Lung microvascular endothelial cell (primary cell): ENCODE results near the gene CCDC102B. TPM values are rescaled to one million over a fixed set of nuclear protein-coding genes. Genes with fewer than 3 reads are reported as not detected.
"Not testable (repeated sequence)": the region's sequence is repeated elsewhere in the genome, so short reads cannot be mapped to it uniquely, and the experiment has no call there.

Source experiments
- DNase-seq, 2 donors: peaks; one replicate each; pipeline versions ENCODE4 v3.0.0 to v3.0.0-alpha.2; 2010; ENCODE audit warnings: low read depth in 2 of 2
- total RNA-seq: library from RNA; depleted of rRNA; stranded (reverse); fragments of >200 nt; gene quantifications from 2 replicates; pipeline ENCODE4 v1.2.1, GENCODE V29; 2014

The CCDC102B gene
- total RNA-seq, 1 donor from 2014 or later: 13.1 TPM

DNA sequence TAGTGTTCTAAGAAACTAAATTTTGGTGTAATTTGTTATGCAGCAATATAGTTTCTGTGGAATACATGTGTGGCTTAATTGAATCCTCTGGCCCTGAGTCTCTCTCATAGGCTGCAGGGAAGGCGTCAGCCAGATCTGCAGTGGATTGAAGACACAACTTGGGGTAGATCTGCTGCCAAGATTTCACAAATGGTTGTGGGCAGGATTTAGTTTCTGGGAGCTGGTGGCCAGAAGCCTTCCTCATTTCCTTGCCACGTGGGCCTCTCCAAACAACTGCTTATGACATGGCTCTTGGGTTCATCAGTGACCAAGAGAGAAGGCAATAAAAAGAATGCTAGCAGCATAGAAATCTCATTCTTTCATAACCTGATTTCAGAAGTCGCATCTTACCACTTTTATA lies 28.2 kb downstream of the CCDC102B start:
- no peak for DNase-seq

DNA sequence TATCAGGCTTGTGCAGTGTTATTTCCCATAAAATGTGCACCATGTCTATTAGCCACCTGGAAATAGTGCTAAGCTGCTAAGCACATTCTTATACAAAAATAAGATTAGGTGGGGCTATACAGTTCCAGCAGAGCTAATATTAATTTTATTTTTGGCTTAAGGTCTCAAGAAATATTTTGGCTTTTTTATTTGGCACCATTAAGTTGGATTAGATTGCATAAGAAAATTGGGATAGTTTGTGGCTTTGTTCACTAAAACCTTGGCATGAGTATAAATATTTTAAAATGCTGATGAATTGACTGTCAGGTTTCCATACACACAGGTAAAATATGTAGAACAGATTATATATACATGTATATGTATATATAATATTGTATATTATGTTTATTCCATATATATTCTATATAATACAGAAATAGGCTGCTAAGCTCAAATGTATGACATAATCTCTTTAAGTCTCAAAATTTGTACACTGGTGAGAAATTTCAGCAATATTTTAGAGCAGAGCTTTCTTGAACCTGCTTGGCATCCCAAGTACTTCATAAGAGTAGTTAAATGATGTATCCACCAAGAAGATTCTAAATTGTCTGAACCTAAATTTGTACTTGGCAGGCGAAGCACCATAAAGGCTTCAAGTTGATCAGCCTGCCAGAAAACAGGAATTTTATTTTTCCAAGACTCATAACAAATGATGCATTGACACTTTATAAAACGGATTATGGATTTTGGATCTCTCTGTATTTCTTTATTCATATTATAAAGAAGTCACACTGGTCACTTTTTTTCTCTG lies 32.6 kb downstream of the CCDC102B start:
- DNase-seq: no peak

DNA sequence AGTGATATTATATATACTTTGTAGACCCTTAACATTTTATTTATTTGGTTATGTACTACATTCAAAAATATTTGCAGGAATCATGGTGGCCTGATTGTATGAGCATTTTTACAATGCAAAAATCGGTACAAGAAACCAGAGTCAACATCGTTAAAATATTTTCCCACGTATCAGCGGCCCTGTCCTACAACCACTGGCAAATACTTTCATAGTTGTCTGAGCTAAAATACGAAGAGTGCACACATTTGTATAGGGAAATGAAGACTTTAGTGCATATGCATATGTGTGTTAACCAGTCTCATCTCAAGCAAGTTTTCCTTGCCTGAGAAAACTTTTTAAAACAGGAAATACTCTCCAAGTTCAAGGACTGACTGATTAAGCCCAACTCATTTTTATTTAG lies 35.9 kb downstream of the CCDC102B start:
- DNase-seq: no peak

DNA sequence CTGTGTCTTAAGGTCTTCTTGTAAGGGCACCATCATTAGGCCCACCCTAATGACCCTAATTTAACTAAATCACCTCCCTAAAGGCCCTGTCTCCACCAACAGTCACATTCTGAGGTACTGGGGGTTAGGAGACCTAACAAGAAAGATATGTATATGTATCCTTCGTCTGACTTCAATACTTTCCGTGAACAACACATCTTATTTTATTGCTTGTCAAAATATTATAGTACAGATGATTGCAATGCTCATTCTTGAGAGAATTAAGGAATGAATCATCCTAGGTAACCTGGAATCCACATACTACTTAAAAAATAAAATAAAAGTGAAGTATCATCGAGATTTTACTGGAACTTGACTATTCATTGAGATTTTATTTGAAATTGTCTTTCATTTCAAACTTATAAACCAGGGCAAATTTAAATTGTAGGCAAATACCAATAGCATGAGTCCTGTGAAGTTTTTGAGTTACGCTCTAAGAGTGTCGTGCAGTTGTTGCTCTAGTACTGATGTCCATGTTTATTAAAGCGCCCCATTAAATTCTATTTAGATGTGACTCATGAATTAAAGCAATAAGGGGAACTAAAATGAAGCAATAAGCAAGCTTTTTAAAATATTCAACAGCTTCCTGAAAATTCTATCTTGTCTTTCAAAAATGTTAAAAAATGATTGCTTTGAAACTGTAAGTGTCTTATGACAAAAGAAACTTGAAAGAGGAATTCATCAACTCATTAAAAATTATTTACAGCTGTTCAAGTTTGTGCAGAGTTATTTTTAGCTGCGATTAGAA lies 40.0 kb downstream of the CCDC102B start:
- DNase-seq: no peak

DNA sequence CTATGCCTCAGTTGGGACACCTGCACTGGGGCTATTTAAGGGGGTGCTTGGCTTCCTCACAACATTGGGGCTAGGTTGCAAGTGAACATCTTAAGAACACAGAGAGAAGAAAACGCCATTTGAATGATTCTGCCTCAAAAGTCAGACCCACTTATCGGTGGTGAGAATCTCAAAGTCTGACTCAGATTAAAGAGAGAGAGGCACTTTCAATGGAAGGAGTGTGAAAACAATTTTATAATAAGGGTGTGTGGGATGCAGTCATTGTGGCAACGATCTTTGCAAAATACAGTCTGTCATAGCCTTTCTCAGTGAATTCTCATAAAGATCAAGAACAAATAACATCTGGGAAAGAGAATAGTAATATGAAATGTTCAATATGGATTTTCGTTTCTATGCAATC lies 41.8 kb downstream of the CCDC102B start:
- DNase-seq: no peak

DNA sequence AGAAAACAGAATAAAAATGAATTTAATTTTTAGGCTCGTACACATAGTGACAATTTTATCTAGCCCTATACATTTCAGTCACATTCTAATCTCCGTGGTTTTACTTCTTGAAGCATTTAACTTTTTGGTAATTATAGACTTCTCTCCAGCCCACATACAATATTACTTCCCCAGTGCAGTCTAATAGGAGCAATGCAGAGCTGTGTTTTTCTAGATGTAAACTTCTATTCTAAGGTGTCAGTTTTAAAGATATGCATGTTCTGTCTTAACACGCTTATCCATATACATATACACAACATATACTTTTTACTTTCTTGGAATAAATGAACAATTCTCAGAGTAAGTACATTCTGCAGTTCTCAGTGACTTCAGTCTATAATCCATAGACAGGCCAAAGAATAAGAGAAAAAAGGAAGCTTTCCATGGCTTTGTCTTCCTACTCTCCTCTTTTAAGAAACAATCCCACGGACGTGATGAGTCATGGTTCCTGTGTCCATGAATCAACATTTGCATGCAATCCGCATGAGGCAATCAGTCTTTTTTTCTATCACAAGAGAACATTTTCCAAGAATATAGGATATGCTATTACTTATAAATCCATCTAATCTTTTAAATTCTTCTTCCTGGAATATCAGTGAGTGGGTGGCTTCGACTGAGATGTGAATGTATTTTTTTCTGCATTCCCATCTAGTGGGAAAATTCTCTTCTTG lies 42.8 kb downstream of the CCDC102B start:
- DNase-seq: peak; percentile 90 to 98

DNA sequence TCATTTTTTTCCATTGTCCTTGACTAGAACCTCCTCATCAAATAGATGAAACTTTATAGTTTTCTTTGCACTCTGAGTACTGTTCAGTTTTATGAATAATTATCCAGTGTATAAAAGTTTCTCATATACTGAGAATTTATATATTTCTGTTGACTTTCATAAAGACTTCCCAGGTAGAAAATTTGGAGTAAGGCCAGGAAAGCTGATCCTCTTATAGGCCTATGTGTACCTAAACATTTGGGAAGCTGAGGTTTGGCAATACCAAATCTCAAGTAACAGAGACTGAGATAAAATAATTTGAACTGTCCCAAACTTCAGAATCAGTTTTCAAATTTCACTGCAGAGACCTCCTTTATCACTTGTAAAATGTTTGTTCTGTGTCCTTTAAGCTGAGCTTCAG lies 43.4 kb downstream of the CCDC102B start:
- no peak for DNase-seq

DNA sequence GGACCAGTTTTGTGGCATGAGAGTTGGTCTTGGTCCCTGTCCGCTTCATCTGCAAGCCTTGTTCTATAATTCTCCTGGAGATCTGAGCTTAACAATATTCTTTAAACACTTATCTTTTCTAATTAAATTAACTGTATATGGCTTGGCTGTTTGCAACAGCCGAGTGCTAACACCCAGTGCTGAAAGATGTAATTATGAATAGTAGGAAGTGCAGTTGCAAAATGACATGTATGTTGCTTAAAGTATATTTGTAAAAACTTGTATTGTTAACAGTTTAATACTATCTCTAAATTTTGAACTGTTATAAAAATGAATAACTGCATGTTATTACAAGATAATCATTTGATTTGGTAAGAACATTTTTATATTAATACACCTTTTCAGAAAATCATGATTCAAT lies 45.1 kb downstream of the CCDC102B start:
- no peak for DNase-seq

DNA sequence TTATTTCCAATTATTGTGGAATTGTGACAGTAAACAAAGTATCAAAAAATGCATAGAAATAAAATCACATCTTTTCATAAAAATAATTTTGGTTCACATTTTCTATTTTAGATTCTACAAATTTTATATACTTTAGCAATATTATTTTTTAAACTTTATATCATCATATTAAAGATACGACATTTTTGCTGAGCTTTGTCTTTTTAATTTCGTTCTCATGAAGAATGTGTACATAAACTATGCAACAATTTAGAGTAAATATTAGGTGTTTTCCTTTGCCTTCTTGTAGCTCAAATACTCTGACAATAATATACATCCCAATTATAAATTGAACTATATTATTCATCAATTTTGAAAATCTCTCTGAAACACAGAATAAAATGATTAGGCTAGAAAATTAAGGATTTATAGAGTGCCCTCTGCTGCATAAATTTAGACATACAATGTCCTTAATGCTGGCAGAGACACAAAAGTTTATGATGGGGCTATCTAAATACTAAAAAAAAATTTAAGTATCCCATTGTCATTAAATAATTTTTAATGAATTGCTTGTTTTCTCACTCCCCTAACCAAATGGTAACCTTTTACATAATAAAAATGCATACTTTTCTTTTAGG lies 45.7 kb downstream of the CCDC102B start:
- peak; percentile 20 to 29 for DNase-seq

DNA sequence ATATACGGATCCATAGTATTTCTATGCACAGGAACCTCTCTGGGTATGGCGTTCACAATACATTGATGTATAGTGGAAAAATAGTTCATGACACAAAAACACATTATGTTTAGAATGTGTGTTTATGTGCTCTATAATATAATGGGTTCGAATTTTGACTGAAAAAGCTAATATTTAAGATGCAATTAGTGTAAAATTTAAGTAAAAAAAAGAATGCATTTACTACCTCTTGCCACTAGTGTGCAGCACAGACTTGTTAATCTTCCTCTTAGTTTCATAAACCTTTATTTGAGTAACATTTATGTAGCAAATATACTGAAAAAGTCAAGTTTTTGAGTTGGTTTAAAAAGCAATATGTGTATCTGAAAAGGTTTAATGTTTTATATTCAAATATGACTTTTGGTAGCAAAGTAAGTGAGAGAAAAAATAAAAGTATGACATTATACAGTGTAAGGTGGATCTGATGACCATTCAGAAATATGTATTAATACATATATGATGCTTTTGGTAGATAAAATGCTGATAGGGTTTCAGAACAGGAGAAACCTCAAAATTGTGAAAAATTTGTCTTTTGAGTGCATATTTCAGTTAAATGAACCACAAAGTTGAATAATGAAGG lies 49.4 kb downstream of the CCDC102B start:
- peak; percentile 58 to 68 for DNase-seq

DNA sequence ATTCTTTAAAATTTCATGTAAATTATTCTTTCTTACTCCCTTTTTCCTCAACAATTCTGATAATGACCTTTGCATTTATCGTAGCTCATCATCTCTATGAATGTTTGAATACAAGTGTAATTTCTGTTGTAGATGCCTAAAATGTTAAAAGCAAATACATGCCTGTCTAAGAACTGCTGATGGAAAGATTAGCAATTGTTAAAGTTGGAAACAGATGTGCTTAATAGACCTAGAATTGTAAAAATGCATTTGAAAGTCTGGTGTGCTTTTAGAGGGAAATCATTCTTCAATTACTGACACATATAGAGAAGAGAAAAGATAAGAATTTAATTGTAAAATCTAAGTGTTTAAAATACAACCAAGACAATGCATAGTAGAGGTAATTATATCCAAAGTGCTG lies 50.4 kb downstream of the CCDC102B start:
- no peak for DNase-seq

DNA sequence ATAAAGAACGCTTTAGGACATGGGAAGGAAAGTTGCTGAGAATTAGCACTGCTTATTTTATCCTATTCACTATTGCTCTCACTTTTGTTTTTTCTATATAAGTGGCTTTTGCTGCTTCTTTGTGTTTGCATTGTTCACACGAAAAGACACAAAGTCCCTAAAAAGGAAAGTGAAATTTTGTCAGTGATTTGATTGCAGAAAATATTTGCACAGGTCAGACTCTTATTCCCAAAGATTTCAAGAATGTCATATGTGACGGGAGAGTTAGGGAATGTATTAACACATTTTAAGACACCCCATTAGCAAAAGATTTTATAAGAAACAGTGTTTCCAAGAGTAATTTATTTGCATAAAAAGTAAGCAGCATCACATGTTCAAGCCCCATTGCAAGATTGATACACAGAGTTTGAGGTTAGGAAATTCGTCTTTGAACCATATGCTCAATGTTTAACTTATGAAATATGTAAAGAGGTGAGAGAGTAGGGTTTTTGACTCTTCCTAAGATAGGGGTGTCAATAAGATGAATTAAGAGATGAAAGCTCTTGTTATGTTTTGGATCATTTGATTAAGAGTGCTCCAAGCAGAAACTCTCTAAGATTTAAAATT lies 57.0 kb downstream of the CCDC102B start:
- no peak for DNase-seq

DNA sequence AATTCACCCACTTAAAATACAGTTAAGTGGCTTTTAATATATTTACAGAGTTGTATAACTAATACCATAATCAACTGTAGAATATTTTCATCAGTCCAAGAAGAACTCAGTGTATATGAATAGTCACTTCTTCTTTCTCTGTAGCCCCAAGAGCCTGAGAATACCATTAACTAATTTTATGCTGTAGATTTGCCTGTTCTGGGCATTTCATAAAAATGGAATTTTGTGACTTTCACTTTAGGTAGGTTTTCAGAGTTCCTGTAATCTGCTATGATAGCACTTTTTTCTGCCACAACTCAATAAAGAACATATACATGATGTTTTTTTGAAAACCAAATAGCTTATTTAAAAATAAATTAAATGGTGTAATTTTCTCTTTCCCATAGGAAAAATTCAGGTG lies 57.6 kb downstream of the CCDC102B start:
- no peak for DNase-seq

DNA sequence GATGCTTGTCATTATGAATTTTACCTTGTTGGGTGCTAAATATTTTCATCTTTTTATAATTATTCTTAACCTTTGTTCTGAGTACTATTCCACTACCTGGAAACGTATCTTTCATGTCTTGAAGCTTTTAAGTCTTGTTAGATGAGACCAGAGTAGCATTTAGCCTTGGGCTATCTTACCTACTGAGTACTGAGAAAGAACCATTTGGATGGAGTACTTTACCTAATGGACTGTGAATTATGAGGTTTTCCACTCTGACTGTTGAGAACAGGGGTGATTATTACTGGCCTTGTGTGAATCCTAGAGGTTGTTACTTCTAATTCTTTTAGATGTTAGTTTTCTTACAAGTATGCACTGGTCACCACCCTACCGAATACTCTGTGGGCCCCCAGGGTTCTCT lies 63.5 kb downstream of the CCDC102B start:
- no peak for DNase-seq

DNA sequence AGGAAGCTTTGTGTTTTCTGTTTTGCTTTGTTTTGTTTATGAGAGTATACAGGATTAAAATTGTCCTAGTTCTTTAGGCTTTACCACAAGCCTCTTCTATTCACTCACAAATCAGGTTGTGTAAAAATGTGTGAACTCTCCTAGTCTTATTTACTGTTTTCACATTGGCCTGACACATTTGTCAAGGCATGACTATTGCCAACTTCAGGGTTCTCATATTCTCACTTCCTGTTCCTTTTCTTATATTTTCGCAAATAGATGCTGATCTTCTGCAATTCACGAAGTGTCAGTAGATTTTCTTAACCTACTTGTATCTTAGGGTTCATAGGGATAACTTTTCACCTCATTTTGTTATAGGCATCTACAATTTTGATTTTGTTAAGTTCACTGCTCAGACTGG lies 67.1 kb downstream of the CCDC102B start:
- no peak for DNase-seq

DNA sequence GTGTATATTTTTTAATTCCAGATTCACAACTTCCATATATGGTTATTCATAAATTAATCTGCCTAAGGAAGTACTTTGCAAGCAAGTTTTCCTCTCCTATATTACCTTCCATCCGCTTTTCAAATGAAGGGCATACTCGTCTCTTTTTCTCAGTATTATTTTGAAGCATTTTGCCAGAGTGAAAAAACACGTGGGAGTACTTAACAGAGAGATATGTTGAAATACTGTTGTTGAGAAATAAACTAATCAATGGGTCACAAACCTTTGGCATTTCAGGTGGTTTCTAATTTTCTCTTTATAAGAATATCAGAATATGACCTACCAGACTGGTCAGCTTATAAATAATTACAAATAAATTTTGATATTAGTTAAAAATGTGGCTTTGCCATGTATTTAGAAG lies 67.6 kb downstream of the CCDC102B start:
- no peak for DNase-seq

DNA sequence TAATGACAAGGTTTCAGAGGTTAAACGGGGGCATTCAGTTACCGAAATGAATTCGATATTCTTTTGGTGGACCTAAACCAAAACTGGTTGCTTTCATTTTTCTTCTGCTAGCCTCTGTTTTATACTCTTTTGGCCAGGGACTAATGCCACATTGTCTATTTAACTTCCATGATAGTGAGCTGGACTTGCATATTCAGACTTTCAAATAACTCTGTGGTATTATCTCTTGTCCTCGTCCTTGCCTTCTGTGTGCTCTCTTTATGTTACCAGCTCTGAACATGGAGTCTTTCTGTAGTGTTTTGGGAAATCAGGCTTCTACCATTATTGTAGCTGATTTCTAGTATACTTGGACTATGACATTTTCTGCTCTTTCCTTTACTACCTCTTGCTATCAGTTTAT lies 75.1 kb downstream of the CCDC102B start:
- DNase-seq: no peak

DNA sequence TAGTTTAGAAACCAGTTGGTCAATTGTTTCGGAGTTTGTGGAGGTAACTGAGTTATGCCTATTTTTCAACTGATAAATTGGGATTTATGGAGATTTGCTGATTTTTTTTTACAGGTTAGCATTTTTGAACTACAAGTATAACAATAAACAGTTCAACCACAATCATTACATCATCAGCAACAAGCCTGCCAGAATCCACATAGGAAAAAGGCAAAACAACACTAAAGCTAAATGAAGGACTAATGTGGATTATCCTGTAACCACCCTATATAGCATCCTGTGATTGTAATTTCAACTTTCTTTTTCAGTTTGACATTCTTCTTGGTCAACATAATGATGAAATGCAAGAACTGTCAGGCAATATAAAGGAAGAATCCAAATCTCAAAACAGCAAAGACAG lies 76.5 kb downstream of the CCDC102B start:
- DNase-seq: peak; percentile 0 to 66

DNA sequence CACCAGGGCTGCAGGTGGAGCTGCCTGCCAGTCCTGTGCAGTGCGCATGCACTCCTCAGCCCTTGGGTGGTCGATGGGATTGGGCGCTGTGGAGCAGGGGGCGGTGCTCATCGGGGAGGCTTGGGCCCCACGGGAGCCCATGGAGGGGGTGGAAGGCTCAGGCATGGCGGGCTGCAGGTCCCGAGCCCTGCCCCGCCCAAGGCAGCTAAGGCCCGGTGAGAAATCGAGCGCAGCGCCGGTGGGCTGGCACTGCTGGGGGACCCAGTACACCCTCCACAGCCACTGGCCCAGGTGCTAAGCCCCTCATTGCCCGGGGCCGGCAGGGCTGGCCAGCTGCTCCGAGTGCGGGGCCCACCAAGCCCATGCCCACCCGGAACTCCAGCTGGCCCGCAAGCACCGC lies 82.1 kb downstream of the CCDC102B start:
- DNase-seq: not testable (repeated sequence)

DNA sequence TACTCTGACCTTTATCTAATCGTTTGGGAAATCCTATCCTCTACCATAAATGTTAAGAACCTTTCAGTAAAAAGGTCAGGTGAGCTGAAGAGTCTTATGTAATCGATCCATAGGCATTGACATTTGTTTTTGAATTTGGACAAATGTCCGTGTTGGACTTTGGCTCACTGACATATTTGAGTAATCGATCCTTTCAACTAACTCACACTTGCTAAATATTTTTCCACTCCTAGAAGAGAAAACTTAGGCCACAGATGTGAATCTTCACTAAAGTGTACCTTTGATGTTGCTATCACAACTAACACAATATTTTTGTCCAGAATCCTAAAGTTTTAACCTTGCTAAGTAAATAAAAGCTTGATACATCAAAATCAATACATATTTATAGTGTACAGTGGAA lies 89.5 kb downstream of the CCDC102B start:
- DNase-seq: no peak

DNA sequence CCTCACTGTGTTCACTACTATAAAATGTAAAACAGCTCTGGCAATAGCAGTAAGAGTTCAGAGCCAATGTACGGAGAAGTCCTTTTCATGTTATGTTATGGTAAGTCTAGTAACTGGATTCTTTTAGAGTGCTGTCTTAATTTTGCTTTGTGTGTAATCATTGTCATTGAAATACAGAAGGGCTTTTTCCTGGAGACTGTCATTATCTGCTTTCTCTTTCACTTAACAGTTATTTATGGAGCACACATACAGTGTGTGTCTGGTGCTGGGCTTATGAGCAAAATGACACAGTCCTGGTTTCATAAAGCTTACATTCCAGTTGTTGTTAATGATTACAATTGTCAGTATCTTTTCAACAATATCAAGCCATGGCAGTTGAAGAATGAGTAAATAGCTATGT lies 95.5 kb downstream of the CCDC102B start:
- no peak for DNase-seq
